Measurements from ENCODE around the gene PEX10.

GRCh38 chr1:2363847-2364513, 48.4 kb downstream of the PEX10 start:
- TF ChIP-seq TAF1 (IDR thresholded peaks at IDR 0.05; ENCODE audit: low read depth) (no peak), REST (IDR thresholded peaks at IDR 0.05; ENCODE audit: low read depth) (no peak), TEAD4 (IDR thresholded peaks at IDR 0.05) (no peak), EP300 (IDR thresholded peaks at IDR 0.05; ENCODE audit: borderline replicate concordance) (no peak)

All from Ishikawa (cell line).